ENCODE measurements around the gene ELK3. TPM values are rescaled to one million over a fixed set of nuclear protein-coding genes. Genes with fewer than 3 reads are reported as not detected.

The ELK3 gene
- total RNA-seq, 1 experiment from 2014 or later: 9.4 TPM

GRCh38 chr12:96183734-96184370, 10.3 kb upstream of the ELK3 start:
- DNase-seq: no peak
- H3K27ac Mint-ChIP-seq: peak overlapping the region in 1 of 3 experiments; percentile 27; a peak in 1 of 7 replicates
- no peak overlapping the region for H3T11ph ChIP-seq (ENCODE audit: low read length)
- TF ChIP-seq CTCF (conservative IDR thresholded peaks at IDR 0.05): no peak
- H3K4me3 Mint-ChIP-seq: no peak overlapping the region
- peaks cover 3% of the 10 kb centered on the region; the same call in 1 of the 2 replicates for H3K27me3 Mint-ChIP-seq (ENCODE audit: low read depth)
- no peaks in the 10 kb centered on the region for H3K79me2 ChIP-seq (ENCODE audit: insufficient read depth, low read length)
- H3K18ac ChIP-seq (ENCODE audit: insufficient read length, low read depth, low read length): no peak overlapping the region
- no peak overlapping the region for H2BK120ac ChIP-seq (ENCODE audit: low read depth, low read length, poor library complexity, severe bottlenecking)
- H4K8ac ChIP-seq (replicated peaks; ENCODE audit: insufficient read length, low read depth, low read length): no peak overlapping the region
- H2AFZ ChIP-seq (ENCODE audit: low read length): no peak overlapping the region
- no peak overlapping the region for H3K4ac ChIP-seq (ENCODE audit: low read depth, low read length)
- no CpG with 5 or more reads among the region's 4 CpGs for WGBS (ENCODE audit: extremely low coverage, insufficient read length, low lambda C conversion rate)
- no peak overlapping the region for H3K9ac ChIP-seq (ENCODE audit: extremely low read depth, insufficient read length, low read length)
- no peaks in the 10 kb centered on the region for H4K20me1 ChIP-seq (ENCODE audit: control insufficient read depth, insufficient read depth, insufficient read length)
- H3K56ac ChIP-seq (ENCODE audit: insufficient read length, low read depth, low read length): no peak overlapping the region
- no peak overlapping the region for H2BK12ac ChIP-seq (ENCODE audit: insufficient read length, low read depth, low read length)
- H3K9me3 ChIP-seq (ENCODE audit: control insufficient read depth, low read depth, low read length): no peaks in the 10 kb centered on the region
- H3K36me3 Mint-ChIP-seq (ENCODE audit: insufficient read depth in 1 of 3, low read depth in 3 of 3): no peaks in the 10 kb centered on the region
- H3K27me3 ChIP-seq (ENCODE audit: insufficient read depth, low read length): no peaks in the 10 kb centered on the region
- no peak overlapping the region for H2AK5ac ChIP-seq (ENCODE audit: insufficient read length, low read length)
- no peak overlapping the region for H4K91ac ChIP-seq (ENCODE audit: insufficient read length, low read depth, low read length)
- H3K9me3 Mint-ChIP-seq: peaks cover 0 to 3% of the 10 kb centered on the region in 2 experiments; a peak in 1 of 5 replicates
- no peak overlapping the region for H3K4me2 ChIP-seq (ENCODE audit: insufficient read depth, insufficient read length, low read length)
- H3K23ac ChIP-seq (ENCODE audit: insufficient read length, low read depth, low read length): no peak overlapping the region
- H2BK5ac ChIP-seq (ENCODE audit: insufficient read length, low read length): no peak overlapping the region
- peaks cover 4 to 6% of the 10 kb centered on the region in 2 experiments; a peak in 2 of 4 replicates for H3K4me1 Mint-ChIP-seq
- no peaks in the 10 kb centered on the region for H3K23me2 ChIP-seq (ENCODE audit: insufficient read length, low read depth, low read length, poor library complexity, severe bottlenecking)
- H3K14ac ChIP-seq (ENCODE audit: insufficient read depth, low read length): no peak overlapping the region
- no peaks in the 10 kb centered on the region for H3K79me1 ChIP-seq (ENCODE audit: insufficient read depth, low read depth, low read length, poor library complexity, severe bottlenecking)
- H3K4me1 ChIP-seq (ENCODE audit: insufficient read depth, low read length): no peaks in the 10 kb centered on the region
- no peak overlapping the region for H2BK20ac ChIP-seq (ENCODE audit: low read depth, low read length, poor library complexity, severe bottlenecking)
- no peak overlapping the region for H2BK15ac ChIP-seq (ENCODE audit: low read depth, low read length)
- no peak overlapping the region for H3K27ac ChIP-seq (ENCODE audit: insufficient read length, low read depth, low read length)
- H4K5ac ChIP-seq (ENCODE audit: insufficient read length, low read depth, low read length): no peak overlapping the region

Data from H9 (cell line).